DMS153 treated with DMSO at 0.1 percent for 48 hours (cell line): ENCODE measurements around the gene NFKB2.

Source experiments
- DNase-seq: peaks from one replicate; lab custom pipeline; 2025; ENCODE audit not compliant: unreplicated experiment; lab: John Stamatoyannopoulos, UW

Gene NFKB2

DNA sequence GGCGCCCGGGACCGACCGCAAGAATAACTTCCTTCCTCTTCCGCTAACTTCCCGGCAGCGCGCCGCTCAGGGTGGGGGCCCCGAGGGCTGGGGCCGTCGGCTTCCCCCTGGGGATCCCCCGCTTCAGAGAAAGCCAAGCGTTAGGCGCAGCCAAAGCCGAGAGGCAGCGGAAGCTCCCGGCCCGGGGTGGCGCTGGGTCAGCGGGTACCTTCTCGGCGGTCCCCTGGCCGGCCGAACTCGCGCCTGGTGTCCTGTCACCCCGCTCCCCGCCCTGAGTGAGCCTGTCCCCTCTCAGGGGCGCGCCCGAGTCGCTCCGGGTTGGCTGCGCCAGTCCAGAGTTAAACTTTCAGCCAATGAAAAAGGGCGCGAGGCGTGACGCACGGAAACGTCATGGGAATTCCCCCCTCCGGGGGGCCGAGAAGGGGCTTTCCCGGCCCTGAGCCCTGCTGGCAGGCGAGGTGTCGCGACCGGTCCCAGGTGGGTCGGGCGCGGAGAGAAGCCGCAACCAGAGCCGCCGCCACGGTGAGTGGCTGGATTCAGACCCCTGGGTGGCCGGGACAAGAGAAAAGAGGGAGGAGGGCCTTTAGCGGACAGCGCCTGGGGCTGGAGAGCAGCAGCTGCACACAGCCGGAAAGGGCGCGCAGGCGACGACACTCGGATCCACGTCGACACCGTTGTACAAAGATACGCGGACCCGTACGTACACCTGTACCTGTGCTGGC is 1.3 kb upstream of the NFKB2 start:
- DNase-seq = peak; percentile 42

DNA sequence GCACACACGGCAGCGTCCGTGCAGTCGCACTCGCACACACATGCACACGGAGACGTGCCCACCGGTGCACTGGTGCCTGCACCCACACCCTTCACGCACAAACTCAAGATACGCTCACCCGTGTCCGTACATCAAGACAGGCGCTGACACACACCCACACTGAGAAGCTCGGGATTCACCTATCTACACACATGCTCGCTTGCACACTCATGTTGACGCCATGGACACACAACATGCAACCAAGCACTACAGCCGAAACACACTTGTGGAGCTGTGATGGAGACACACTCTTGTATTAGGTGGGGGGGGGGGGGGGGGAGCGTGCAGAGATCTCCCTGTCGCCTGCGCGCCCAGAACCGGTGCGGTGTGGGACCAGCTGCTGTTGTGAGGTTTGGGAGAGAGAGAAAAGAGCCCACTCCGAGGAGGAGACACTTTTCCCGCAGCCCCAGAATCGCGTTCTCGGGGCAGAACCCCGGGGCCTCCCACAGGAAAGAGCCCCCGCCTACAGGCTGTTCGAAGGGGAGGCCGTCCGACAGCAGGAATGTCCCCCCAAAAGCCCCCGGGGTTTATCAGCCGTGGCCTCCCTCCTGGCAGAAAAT is 605 bp upstream of the NFKB2 start:
- peak; percentile 42 for DNase-seq

DNA sequence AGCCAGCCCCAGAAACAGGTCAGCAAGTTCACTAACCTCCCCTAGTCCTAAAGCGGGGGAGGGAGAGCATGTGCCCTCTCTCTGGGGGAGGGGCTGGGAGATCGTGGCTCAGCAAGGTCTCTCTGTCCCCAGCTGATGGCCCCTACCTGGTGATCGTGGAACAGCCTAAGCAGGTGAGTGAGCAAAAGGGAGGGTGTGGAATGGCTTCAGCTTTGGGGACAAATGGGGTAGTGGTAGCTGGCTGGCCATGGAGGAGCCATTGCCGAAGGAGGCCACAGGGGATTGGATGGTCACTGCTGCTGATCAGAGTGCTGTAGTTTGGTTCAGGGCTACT is 779 bp downstream of the NFKB2 start:
- DNase-seq = no peak

DNA sequence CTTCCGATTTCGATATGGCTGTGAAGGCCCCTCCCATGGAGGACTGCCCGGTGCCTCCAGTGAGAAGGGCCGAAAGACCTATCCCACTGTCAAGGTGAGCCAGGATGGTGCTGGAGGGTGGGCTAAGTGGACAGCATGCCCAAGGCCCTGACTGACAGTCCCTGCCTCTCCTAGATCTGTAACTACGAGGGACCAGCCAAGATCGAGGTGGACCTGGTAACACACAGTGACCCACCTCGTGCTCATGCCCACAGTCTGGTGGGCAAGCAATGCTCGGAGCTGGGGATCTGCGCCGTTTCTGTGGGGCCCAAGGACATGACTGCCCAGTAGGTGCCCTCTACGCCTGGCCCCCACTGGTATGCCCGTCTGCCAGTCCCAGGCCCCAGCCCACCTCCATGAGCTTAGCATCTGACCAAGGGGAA is 1.2 kb downstream of the NFKB2 start:
- DNase-seq = no peak

DNA sequence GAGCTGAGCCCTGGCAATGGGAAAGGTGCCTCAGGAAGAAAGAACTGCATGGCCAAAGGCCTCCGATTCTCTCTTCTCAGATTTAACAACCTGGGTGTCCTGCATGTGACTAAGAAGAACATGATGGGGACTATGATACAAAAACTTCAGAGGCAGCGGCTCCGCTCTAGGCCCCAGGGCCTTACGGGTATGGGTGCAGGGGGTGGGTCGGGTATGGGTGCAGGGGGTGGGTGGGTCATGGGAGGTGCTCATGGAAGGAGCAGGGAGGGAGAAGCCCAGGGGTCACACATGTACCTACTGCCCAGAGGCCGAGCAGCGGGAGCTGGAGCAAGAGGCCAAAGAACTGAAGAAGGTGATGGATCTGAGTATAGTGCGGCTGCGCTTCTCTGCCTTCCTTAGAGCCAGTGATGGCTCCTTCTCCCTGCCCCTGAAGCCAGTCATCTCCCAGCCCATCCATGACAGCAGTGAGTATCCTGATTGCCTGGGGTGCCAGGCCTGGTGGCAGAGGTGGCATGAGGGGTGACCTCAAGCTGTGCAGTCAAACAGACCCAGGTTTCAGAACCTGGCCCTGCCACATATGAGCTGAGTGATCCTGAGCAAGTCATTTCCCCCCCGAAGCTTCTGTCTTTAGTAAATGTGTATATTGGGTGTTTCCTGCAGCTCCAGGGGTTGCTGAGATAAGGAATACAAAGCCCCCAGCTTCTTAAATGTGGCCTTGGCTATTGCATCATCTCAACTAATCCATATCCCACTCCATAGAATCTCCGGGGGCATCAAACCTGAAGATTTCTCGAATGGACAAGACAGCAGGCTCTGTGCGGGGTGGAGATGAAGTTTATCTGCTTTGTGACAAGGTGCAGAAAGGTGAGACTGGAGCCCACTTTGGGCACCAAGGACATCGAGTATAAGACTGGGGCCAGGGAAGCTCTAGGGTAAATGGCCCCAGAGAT is 2.0 kb downstream of the NFKB2 start:
- no peak for DNase-seq

DNA sequence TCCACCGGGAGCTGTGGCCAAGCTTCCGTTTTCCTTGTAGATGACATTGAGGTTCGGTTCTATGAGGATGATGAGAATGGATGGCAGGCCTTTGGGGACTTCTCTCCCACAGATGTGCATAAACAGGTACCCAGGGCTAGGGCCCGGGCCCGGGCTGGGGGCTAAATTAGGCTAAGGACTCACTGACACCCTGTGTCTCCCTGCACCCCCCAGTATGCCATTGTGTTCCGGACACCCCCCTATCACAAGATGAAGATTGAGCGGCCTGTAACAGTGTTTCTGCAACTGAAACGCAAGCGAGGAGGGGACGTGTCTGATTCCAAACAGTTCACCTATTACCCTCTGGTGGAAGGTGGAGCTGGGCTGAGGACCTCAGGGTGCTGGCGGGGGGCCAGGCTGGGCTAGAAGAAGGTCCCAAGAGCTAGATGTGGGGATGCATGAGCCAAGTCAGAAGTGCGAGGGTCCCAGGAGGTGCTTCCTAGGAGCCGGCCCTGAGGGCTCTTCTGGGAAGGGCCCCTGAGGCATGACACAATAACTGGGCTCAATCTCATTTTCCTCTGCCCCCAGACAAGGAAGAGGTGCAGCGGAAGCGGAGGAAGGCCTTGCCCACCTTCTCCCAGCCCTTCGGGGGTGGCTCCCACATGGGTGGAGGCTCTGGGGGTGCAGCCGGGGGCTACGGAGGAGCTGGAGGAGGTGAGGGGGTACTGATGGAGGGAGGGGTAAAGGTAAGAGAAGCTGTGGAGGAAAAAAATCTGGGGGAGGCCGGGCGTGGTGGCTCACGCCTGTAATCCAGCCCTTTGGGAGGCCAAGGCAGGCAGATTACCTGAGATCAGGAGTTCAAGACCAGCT is 2.9 kb downstream of the NFKB2 start:
- DNase-seq = no peak

DNA sequence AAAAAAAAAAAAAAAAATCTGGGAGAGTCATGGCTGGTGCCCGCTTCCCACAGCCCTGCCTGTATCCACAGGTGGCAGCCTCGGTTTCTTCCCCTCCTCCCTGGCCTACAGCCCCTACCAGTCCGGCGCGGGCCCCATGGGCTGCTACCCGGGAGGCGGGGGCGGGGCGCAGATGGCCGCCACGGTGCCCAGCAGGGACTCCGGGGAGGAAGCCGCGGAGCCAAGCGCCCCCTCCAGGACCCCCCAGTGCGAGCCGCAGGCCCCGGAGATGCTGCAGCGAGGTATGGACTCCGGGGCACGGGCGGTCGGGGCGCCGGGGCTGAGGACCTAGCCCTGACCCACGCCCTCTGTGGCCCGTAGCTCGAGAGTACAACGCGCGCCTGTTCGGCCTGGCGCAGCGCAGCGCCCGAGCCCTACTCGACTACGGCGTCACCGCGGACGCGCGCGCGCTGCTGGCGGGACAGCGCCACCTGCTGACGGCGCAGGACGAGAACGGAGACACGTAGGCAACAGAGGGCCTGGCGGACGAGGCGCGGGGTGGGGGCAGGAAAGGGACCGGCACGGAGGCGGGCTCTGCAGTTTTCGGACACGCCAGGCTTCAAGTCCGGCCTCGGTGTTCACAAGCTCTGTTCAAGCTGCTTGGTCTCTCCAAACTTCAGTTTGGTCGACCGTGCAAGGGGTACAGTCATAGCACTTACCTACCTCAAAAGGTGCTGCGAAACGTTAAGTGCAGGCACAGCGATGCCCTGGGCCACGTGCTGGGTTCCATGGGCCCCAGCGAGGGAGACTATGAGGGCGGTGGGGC is 3.9 kb downstream of the NFKB2 start:
- peak; percentile 85 for DNase-seq

DNA sequence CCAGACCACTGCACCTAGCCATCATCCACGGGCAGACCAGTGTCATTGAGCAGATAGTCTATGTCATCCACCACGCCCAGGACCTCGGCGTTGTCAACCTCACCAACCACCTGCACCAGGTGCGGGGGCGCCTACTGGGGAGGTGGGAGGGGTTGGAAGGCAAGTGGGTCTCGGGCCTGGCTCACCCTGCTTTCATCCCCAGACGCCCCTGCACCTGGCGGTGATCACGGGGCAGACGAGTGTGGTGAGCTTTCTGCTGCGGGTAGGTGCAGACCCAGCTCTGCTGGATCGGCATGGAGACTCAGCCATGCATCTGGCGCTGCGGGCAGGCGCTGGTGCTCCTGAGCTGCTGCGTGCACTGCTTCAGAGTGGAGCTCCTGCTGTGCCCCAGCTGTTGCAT is 4.6 kb downstream of the NFKB2 start:
- DNase-seq = no peak

DNA sequence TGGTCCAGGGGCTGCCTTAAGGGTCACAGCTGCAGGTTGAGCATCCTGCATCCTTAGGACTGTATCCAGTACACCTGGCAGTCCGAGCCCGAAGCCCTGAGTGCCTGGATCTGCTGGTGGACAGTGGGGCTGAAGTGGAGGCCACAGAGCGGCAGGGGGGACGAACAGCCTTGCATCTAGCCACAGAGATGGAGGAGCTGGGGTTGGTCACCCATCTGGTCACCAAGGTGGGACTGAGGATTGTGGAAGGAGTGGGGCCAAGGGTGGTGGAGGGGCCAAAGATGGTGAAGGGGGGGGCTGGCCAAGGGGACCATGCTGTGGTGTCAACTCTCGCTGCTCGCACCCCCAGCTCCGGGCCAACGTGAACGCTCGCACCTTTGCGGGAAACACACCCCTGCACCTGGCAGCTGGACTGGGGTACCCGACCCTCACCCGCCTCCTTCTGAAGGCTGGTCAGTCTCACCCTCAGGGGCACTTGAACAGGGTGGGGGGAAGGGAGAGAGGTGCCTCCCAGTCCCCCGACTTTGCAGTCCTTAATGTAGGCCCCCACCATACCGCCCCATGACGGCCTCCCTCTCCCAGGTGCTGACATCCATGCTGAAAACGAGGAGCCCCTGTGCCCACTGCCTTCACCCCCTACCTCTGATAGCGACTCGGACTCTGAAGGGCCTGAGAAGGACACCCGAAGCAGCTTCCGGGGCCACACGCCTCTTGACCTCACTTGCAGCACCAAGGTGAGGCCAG is 5.3 kb downstream of the NFKB2 start:
- no peak for DNase-seq

DNA sequence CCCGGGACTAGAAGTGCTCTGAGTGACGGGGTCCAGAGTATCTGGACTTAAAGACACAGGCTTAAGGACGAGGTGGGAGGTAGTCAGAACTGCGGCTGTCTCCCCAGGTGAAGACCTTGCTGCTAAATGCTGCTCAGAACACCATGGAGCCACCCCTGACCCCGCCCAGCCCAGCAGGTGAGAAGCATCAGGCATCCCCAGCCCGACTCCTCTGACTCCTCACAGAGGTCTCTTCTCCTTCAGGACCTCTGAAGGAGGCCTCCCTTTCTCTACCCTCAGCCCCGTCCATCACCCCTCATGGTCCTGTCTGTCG is 5.8 kb downstream of the NFKB2 start:
- no peak for DNase-seq

DNA sequence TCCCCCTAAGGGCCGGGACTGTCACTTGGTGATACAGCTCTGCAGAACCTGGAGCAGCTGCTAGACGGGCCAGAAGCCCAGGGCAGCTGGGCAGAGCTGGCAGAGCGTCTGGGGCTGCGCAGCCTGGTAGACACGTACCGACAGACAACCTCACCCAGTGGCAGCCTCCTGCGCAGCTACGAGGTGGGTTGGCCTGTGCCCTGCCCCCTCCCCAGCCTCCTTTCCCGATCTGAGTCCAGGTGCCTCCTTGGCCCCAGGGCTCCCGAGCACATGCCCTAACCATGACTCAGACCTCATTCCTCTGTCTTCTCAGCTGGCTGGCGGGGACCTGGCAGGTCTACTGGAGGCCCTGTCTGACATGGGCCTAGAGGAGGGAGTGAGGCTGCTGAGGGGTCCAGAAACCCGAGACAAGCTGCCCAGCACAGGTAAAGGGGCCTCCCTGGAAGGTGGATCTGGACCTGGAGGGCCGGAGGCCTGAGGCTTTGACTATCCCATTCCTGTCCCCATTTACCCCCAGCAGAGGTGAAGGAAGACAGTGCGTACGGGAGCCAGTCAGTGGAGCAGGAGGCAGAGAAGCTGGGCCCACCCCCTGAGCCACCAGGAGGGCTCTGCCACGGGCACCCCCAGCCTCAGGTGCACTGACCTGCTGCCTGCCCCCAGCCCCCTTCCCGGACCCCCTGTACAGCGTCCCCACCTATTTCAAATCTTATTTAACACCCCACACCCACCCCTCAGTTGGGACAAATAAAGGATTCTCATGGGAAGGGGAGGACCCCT is 6.4 kb downstream of the NFKB2 start:
- no peak for DNase-seq

DNA sequence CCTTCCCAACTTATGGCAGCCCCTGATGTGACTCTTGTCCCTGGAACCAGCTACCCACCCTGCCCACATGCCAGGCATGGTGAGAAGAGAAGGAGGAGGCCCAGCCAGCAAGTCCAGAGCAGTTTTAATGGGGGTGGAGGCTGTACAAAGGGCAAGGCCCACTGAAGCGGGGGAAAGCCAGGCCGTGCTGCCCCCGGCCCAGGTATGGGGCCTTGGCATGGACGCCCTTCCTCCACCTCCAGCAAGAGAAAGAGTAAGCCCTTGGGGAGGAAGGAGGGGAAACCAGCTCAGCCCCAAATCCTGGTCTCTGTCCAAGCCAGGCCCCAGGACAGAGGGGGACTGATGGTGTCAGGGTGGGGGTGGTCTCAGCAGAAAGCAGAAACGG is 7.0 kb downstream of the NFKB2 start:
- no peak for DNase-seq

DNA sequence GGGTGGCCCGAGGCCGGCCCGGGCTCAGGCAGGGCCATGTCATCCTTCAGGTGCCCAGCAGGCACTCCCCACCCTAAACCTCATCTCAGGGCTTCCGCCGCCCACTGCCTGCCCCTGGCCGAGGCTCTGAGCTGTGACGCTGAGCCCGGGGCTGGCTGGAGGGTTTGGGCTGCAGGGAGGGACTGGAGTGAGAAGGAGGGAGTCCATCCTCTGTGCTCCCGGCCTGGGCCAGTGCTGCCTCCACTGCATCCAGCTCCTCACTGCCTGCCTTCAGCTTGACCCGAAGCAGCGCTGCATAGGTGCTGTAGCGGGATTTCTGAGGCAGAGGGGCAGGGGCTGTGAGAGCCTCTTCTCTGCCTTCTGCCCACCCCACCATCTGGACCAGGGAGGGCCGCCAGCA is 7.6 kb downstream of the NFKB2 start:
- DNase-seq = no peak

DNA sequence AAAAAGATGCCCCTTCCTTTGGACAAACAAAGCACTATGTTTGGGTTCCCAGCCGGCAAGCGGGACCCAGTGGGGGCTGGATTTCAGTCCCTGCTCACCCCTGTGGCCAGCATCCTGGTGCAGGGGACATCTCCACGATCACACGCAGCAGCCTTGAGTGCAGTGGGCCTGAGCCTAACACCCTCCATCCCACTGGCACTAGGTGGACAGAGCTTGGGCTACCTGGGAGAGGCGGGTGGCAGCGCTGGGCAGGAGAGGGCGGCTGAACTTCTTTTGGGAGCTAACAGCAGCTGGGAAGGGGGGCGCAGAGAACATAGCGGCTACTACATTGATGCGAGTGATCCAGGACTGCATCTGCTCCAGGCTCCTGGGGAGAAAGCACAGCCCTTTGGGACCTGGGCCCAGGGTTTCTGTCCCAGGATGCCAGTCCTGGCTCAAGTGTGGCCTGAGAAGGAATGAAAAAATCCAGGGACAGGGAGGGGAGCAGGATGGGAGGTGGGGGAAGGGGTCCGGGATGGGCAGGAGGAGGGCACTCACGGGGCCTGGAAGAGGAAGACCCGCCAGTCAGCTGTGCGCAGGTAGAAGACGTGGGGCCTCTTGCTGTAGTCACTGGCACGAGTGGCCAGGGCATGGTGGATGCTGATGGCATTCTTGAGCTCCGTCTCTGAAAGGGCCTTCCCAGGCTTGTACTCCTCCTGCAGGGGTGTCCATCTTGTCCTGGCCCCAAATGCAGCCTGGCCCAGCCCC is 9.0 kb downstream of the NFKB2 start:
- no peak for DNase-seq

DNA sequence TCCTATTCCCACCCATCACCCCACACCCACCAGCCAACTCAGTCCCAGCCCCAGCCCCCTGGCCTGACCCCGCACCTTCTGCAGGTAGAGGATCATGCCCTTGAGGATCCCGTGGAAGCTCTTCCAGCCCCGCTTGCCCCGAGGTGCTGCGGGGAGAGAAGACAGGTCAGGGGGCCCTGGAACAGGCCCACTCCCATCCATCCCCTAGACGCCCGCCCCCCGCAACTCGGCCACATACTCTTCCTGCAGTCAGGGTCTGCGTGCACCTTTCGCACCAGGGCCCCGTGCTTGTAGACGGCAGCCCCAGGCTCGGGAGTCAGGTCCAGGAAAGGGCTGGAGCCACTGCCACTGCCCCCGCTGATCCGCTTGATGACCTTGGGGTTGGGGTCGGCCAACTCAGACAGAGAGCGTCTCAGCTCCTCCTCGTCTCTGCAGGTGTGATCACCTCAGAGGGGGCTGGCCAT is 9.6 kb downstream of the NFKB2 start:
- DNase-seq = no peak

DNA sequence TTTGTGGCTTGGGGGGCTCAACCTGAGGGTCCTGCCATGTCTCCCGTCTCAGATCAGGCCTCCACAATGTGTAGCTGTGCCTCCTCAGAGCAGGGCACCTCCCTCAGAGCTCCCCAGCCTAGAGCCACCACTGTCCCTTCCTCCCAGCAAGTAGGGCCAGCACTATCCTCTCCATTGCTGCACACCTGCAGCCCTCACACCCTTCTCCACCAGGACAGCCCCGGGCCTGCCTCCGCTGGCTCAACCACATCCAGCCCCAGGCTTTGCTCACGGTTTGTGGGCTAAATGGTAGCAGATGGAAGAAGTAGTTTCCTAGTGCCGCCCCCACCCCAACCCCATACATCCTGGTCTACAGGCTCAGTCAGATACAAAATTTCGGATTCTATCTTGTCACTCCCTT is 10.1 kb downstream of the NFKB2 start:
- DNase-seq = no peak

DNA sequence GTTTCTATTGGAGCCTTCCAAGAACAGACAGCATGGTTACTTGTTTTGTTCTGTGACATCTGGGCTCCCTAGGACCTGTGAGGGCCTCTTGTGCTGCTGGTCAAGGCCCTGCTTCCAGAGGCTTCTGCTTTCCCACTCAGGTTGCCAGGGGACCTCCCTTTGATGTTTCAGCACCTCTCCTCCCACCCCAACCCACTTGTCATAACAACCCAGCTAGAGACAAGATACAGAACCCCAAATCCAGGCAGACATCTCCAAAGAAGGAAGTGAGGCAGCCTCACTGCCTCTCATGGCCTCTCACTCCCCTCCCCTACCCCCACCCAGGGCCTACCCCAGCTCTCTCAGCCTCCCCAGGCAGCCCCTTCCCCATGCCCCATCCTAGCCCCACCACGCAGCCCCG is 11.3 kb downstream of the NFKB2 start:
- DNase-seq = no peak

DNA sequence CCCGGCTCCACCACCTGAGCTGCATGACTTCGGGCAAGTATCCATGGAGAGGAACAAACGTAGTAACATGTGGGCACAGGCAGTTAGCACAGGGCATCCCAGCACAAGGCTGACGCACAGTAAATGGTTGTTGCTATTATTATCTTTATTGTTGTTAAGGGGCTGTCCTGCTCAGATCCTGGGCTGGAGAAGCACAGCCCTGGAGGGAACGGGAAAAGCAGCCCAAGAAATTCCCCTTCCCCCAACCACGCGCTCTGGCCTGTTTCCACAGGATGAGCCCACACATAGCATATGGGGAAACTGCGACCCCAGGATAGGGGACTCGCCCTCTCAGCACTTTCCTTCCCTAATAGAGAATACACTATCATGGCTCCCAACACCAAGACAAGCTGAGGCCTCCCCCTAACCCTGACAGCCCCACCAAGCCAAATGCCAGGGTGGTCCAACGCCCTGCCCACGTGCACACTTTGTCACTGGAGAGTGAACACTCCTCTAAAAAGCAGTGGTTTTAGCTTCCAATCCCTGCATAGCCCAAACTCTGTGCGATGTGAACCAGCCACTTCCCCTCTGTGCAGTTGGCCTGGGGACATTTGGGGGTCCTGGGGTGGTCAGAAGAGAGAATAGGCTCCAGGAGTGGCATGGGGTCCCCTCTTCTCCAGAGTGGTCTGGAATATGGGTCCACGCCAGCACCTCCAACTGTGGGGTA is 12.1 kb downstream of the NFKB2 start:
- DNase-seq = no peak
